Measurements from ENCODE around the gene TAMM41.

DNA sequence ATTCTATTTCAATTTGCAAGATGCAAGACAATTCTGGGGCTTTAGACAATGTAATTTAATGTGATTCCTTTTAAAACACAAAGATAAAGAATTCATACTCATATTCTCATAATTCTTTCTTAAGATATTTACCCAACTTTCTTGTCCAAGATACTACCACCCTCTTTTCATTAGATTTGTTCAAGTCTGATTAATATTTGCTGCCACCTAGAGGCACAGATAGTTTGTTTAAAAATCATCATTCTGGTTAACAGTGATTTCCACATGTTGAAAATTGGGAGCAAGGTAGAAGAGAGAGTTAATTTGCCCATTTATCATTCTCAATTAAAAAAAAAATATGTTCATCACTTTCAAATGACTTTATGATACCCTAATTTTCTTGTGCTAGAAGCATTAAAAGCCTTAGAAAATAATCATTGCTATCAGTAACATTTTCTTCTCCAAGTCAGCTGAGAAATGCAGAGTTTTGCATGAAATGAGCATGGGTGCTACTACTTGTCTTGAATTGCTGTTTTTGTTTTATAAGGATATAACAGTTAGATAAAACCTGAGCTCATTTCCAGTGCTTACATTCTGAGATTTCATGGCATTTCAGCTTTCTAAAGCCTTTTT is 11.6 kb downstream of the TAMM41 start:
- TF ChIP-seq, protein P1, sequence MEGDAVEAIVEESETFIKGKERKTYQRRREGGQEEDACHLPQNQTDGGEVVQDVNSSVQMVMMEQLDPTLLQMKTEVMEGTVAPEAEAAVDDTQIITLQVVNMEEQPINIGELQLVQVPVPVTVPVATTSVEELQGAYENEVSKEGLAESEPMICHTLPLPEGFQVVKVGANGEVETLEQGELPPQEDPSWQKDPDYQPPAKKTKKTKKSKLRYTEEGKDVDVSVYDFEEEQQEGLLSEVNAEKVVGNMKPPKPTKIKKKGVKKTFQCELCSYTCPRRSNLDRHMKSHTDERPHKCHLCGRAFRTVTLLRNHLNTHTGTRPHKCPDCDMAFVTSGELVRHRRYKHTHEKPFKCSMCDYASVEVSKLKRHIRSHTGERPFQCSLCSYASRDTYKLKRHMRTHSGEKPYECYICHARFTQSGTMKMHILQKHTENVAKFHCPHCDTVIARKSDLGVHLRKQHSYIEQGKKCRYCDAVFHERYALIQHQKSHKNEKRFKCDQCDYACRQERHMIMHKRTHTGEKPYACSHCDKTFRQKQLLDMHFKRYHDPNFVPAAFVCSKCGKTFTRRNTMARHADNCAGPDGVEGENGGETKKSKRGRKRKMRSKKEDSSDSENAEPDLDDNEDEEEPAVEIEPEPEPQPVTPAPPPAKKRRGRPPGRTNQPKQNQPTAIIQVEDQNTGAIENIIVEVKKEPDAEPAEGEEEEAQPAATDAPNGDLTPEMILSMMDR (conservative IDR thresholded peaks at IDR 0.05; ENCODE audit: low read depth, low read length) = peak; percentile 61
- TF ChIP-seq POLR2A (IDR thresholded peaks at IDR 0.05; ENCODE audit: low read depth, low read length) (no peak), SMC3 (IDR thresholded peaks at IDR 0.05; ENCODE audit: low read depth, low read length) (peak; percentile 38), CEBPB (IDR thresholded peaks at IDR 0.05; ENCODE audit: low read depth, low read length) (no peak), MXI1 (IDR thresholded peaks at IDR 0.05; ENCODE audit: borderline replicate concordance, low read depth, low read length) (no peak), MAZ (IDR thresholded peaks at IDR 0.05; ENCODE audit: borderline replicate concordance, low read depth, low read length) (no peak), BHLHE40 (IDR thresholded peaks at IDR 0.05; ENCODE audit: low read depth, low read length) (no peak), MAFK (IDR thresholded peaks at IDR 0.05; ENCODE audit: low read depth, low read length) (no peak)
- TF ChIP-seq, protein P2, sequence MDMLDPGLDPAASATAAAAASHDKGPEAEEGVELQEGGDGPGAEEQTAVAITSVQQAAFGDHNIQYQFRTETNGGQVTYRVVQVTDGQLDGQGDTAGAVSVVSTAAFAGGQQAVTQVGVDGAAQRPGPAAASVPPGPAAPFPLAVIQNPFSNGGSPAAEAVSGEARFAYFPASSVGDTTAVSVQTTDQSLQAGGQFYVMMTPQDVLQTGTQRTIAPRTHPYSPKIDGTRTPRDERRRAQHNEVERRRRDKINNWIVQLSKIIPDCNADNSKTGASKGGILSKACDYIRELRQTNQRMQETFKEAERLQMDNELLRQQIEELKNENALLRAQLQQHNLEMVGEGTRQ (IDR thresholded peaks at IDR 0.05; ENCODE audit: low read depth, low read length) = no peak
